Measurements from ENCODE around the gene KAZALD1. TPM values are rescaled to one million over a fixed set of nuclear protein-coding genes. Genes with fewer than 3 reads are reported as not detected.
A peak's percentile ranks its signal among the peaks of the same experiment; 100 is the strongest.

KAZALD1 gene
- total and polyA plus RNA-seq, 10 of the 15 experiments (the other 5 are each of a cell fraction or from before 2014, with no cell fraction given), result 0.10 to 4.3 (median 1.9) TPM

DNA sequence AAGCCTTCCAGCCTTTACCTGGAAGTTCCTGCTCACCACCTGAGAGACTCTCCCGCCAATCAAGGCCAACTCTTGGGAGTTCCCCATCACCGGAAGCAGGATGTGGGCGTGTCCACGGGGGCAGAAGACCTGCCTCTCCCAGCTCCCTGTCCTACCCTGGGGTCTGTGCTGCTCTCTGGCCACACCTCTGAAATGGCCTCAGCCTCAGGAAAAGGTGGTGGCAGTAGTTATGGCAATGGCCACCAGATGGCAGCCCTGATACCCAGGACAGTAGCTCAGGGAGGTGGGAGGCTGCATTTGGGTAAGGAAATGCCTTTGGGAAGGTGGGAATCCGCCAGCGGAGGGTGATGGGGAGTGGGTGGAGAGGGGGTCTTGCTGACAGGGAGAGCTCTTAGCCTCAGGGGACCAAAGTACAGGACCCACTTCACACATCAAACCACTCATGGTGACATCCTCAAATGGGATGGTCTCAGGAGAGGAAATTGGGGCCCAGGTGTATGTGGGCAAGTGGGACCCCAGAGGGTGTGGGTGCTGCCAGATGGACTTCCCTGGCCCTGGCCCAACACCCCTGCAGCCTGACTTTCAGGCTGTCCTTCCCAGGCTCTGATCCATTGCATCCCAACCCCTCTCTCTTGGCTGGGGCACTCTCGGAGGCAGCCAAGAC is 33.9 kb downstream of the KAZALD1 start:
- ChIA-PET POLR2A (interaction anchor here (0.5 kb wide), 1 partner anchor 135 kb away, joined by 3 read pairs; no protein-coding TSS in a partner anchor), SMC1A (ENCODE audit: uncharacterized antibody, unreplicated experiment) (interaction anchor here (0.7 to 7.6 kb wide), 14 partner anchors 10 to 475 kb away, joined by 3 to 72 read pairs (median 5); no protein-coding TSS in a partner anchor), CTCF (interaction anchor here (0.6 to 13.8 kb wide), 39 partner anchors 9 to 598 kb away, joined by 3 to 231 read pairs (median 4); partner anchors contain the start of gene KAZALD1), RAD21 (ENCODE audit: unreplicated experiment) (interaction anchor here (0.7 to 7.0 kb wide), 11 partner anchors 10 to 66 kb away, joined by 3 to 93 read pairs (median 3); partner anchors contain the start of genes PDZD7 and SFXN3)
- H3K36me3 ChIP-seq (ENCODE audit: control insufficient read depth in 2 of 2, insufficient read depth in 2 of 2, low read length in 1 of 2), result no peaks in the 10 kb centered on the region
- peaks cover 0 to 1% of the 10 kb centered on the region in 2 experiments; a peak in 3 of 4 replicates for H3K27me3 ChIP-seq (replicated peaks in 1 of 2; ENCODE audit: control insufficient read depth in 2 of 2, insufficient read depth in 2 of 2, low read length in 1 of 2)
- no peak overlapping the region for H3K27ac ChIP-seq (ENCODE audit: control insufficient read depth, insufficient read depth)
- WGBS (ENCODE audit: insufficient coverage, insufficient replicate concordance, low lambda C conversion rate, missing lambda C conversion rate), result 12% methylated on average over 7 of the region's 7 CpGs
- H3K9ac ChIP-seq (ENCODE audit: control insufficient read depth, insufficient read depth, low read length), result no peak overlapping the region
- H3K4me3 ChIP-seq, result no peak overlapping the region
- TF ChIP-seq CHD2 (IDR thresholded peaks at IDR 0.05; ENCODE audit: borderline replicate concordance, low read depth, low read length) (no peak), YY1 (IDR thresholded peaks at IDR 0.05; ENCODE audit: low read depth, low read length) (peak; percentile 76), MAX (IDR thresholded peaks at IDR 0.05; ENCODE audit: low read depth, low read length) (no peak), E4F1 (IDR thresholded peaks at IDR 0.05; ENCODE audit: borderline replicate concordance, partially characterized antibody) (no peak), SMC3 (IDR thresholded peaks at IDR 0.05; ENCODE audit: borderline replicate concordance, low read length) (peak; percentile 82), PKNOX1 (IDR thresholded peaks at IDR 0.05) (peak; percentile 84), RAD21 (IDR thresholded peaks at IDR 0.05; ENCODE audit: insufficient read depth, low read depth, low read length) (peak; percentile 59), FOXM1 (IDR thresholded peaks at IDR 0.05; ENCODE audit: low read depth, low read length) (no peak)
- TF ChIP-seq, protein P1, sequence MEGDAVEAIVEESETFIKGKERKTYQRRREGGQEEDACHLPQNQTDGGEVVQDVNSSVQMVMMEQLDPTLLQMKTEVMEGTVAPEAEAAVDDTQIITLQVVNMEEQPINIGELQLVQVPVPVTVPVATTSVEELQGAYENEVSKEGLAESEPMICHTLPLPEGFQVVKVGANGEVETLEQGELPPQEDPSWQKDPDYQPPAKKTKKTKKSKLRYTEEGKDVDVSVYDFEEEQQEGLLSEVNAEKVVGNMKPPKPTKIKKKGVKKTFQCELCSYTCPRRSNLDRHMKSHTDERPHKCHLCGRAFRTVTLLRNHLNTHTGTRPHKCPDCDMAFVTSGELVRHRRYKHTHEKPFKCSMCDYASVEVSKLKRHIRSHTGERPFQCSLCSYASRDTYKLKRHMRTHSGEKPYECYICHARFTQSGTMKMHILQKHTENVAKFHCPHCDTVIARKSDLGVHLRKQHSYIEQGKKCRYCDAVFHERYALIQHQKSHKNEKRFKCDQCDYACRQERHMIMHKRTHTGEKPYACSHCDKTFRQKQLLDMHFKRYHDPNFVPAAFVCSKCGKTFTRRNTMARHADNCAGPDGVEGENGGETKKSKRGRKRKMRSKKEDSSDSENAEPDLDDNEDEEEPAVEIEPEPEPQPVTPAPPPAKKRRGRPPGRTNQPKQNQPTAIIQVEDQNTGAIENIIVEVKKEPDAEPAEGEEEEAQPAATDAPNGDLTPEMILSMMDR (IDR thresholded peaks at IDR 0.05 in 2 of 3, conservative IDR thresholded peaks at IDR 0.05 in 1 of 3; ENCODE audit: control insufficient read depth in 2 of 3, extremely low read depth in 1 of 3, insufficient read depth in 1 of 3, low read depth in 3 of 3, low read length in 3 of 3), result peak; percentile 80 to 91 (median 91)
- TF ChIP-seq, protein P2, sequence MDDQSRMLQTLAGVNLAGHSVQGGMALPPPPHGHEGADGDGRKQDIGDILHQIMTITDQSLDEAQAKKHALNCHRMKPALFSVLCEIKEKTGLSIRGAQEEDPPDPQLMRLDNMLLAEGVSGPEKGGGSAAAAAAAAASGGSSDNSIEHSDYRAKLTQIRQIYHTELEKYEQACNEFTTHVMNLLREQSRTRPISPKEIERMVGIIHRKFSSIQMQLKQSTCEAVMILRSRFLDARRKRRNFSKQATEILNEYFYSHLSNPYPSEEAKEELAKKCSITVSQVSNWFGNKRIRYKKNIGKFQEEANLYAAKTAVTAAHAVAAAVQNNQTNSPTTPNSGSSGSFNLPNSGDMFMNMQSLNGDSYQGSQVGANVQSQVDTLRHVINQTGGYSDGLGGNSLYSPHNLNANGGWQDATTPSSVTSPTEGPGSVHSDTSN (IDR thresholded peaks at IDR 0.05; ENCODE audit: insufficient replicate concordance, low read depth, low read length), result peak; percentile 61
- peak; percentile 52 for DNase-seq (ENCODE audit: low read depth, low spot score)
- no peak overlapping the region for H3K4me2 ChIP-seq (ENCODE audit: control insufficient read depth, insufficient read depth)
- no peaks in the 10 kb centered on the region for H3K9me3 ChIP-seq (replicated peaks; ENCODE audit: control insufficient read depth, insufficient read depth, low read length)
- peak; percentile 96 for FAIRE-seq
- H3K4me1 ChIP-seq (ENCODE audit: control insufficient read depth, insufficient read depth, low read length), result no peaks in the 10 kb centered on the region
- no peaks in the 10 kb centered on the region for H4K20me1 ChIP-seq (ENCODE audit: control insufficient read depth, insufficient read depth)
- H2AFZ ChIP-seq (ENCODE audit: control insufficient read depth, low read depth, low read length), result peak overlapping the region; percentile 26; the same call in 1 of the 2 replicates
- ATAC-seq, result peak; percentile 99
- in situ Hi-C loops (cut with MboI), result loop anchor here (5.0 kb wide), 1 partner anchor 47 kb away; no protein-coding TSS in a partner anchor
- intact Hi-C loops (cut with micrococcal nuclease; ENCODE audit: unreplicated experiment), result loop anchor here (1.0 kb wide), 1 partner anchor 47 kb away; no protein-coding TSS in a partner anchor
- no peaks in the 10 kb centered on the region for H3K79me2 ChIP-seq (ENCODE audit: control insufficient read depth, insufficient read depth, low read length)
- no TSS peak for BruUV-seq (replicated peaks)

Data from GM12878 (cell line).